ENCODE measurements around the gene EXOC4. TPM values are rescaled to one million over a fixed set of nuclear protein-coding genes. Genes with fewer than 3 reads are reported as not detected.

Gene EXOC4
- total and polyA plus RNA-seq, 2 of the 8 experiments (the other 6 are each of a cell fraction or from before 2014, with no cell fraction given), result 27.0 to 67.3 TPM

DNA sequence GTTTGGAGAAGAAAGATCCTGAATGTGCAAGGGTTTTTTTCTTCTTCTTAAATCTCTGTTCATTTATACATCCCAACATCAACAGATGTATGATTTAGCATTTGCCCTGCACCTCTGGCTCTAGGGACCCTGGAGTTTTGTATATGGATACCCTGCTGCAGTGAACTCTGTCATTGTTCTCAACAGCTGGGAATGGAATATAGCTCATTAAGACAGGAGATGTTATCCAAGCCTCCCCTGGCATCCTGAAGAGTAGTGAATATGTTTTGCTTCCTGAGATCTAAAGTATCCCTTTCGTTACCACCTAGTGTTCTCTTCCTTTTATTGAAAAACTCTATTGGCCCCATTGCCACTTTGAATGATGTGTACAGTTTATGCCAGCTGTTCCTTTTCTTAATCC lies 275.9 kb downstream of the EXOC4 start:
- Histone ChIP-seq H3K27ac (ENCODE audit: low read depth, low read length) (no peak overlapping the region), H2BK20ac (ENCODE audit: low read length) (no peak overlapping the region), H2AFZ (ENCODE audit: low read length) (no peak overlapping the region), H3K4ac (replicated peaks; ENCODE audit: insufficient read length, low read depth, low read length) (no peak overlapping the region), H3K79me2 (ENCODE audit: control insufficient read depth in 1 of 2, insufficient read depth in 2 of 2, low read length in 2 of 2) (no peaks in the 10 kb centered on the region), H4K8ac (ENCODE audit: extremely low read depth, insufficient read depth, low read length) (no peak overlapping the region), H3K4me3 (ENCODE audit: extremely low read depth in 1 of 4, insufficient read depth in 2 of 4, low read depth in 3 of 4, low read length in 4 of 4) (no peak overlapping the region), H3K23ac (ENCODE audit: insufficient read length) (no peak overlapping the region), H3K9ac (replicated peaks in 1 of 4; ENCODE audit: extremely low read depth in 1 of 4, low read depth in 3 of 4, low read length in 3 of 4) (no peak overlapping the region), H2BK5ac (ENCODE audit: low read depth, low read length) (no peak overlapping the region), H3K18ac (ENCODE audit: extremely low read depth, low read length) (no peak overlapping the region), H3K56ac (replicated peaks; ENCODE audit: insufficient read length, low read depth, low read length) (no peak overlapping the region), H2AK5ac (ENCODE audit: low read depth, low read length) (no peak overlapping the region), H4K5ac (ENCODE audit: insufficient read length, low read depth, low read length) (no peak overlapping the region), H3K9me3 (ENCODE audit: insufficient read depth in 2 of 2, low read depth in 1 of 2, low read length in 1 of 2) (no peaks in the 10 kb centered on the region), H3K79me1 (ENCODE audit: low read depth, low read length) (no peaks in the 10 kb centered on the region), H3K36me3 (ENCODE audit: control insufficient read depth in 2 of 4, insufficient read depth in 4 of 4, low read length in 3 of 4) (no peaks in the 10 kb centered on the region), H2BK120ac (replicated peaks; ENCODE audit: low read depth, low read length) (no peak overlapping the region), H3K4me1 (replicated peaks in 1 of 4; ENCODE audit: control insufficient read depth in 3 of 4, insufficient read depth in 4 of 4, low read length in 3 of 4) (peaks cover 0 to 4% (median 0%) of the 10 kb centered on the region in 4 experiments; a peak in 3 of 7 replicates), H4K91ac (replicated peaks; ENCODE audit: insufficient read length, low read length) (no peak overlapping the region), H2BK15ac (ENCODE audit: low read length) (no peak overlapping the region), H3K14ac (ENCODE audit: insufficient read length) (no peak overlapping the region), H3K27me3 (replicated peaks in 1 of 4; ENCODE audit: control insufficient read depth in 3 of 4, extremely low read depth in 1 of 4, insufficient read depth in 3 of 4, low read length in 3 of 4) (no peaks in the 10 kb centered on the region), H2BK12ac (ENCODE audit: low read depth, low read length) (no peak overlapping the region), H3K23me2 (ENCODE audit: low read depth, low read length) (no peaks in the 10 kb centered on the region), H4K20me1 (replicated peaks in 1 of 2; ENCODE audit: control insufficient read depth in 1 of 2, insufficient read depth in 2 of 2, low read length in 2 of 2) (no peaks in the 10 kb centered on the region), H3K4me2 (ENCODE audit: insufficient read depth in 1 of 2, low read depth in 2 of 2, low read length in 2 of 2) (no peak overlapping the region)
- ChIA-PET CTCF (ENCODE audit: partially characterized antibody) (interaction anchor here (1.1 kb wide), 1 partner anchor 36 kb away, joined by 4 read pairs; no protein-coding TSS in a partner anchor), POLR2A (ENCODE audit: partially characterized antibody) (no interaction called here)
- WGBS, 2 experiments (ENCODE audit: extremely low coverage in 1 of 2, insufficient coverage in 1 of 2, insufficient read length in 1 of 2, insufficient replicate concordance in 2 of 2, low coverage in 1 of 2, low lambda C conversion rate in 2 of 2, missing lambda C conversion rate in 1 of 2), result 82% methylated on average over 1 of the region's 1 CpG; no CpG with 5 or more reads in 1 of the 2 experiments
- DNase-seq (ENCODE audit: low read depth in 1 of 2, low spot score in 2 of 2) (no peak), FAIRE-seq (no peak)
- TF ChIP-seq CREB1 (IDR thresholded peaks at IDR 0.05) (no peak), EGR1 (IDR thresholded peaks at IDR 0.05; ENCODE audit: borderline replicate concordance, low read depth, low read length) (no peak), KDM5A (IDR thresholded peaks at IDR 0.05; ENCODE audit: low read length) (no peak), BRCA1 (IDR thresholded peaks at IDR 0.05; ENCODE audit: low read depth, low read length) (no peak), KDM4A (IDR thresholded peaks at IDR 0.05; ENCODE audit: low read depth, low read length, severe bottlenecking) (no peak), TAF7 (optimal IDR thresholded peaks at IDR 0.05; ENCODE audit: borderline replicate concordance, low read depth, low read length) (no peak), NRF1 (IDR thresholded peaks at IDR 0.05; ENCODE audit: low read depth, low read length) (no peak), POLR2AphosphoS5 (IDR thresholded peaks at IDR 0.05; ENCODE audit: low read depth, low read length) (no peak), RFX5 (IDR thresholded peaks at IDR 0.05; ENCODE audit: borderline replicate concordance, low read depth, low read length) (no peak), ZNF274 (IDR thresholded peaks at IDR 0.05; ENCODE audit: borderline replicate concordance, extremely low read depth, low read length) (no peak), GABPA (IDR thresholded peaks at IDR 0.05; ENCODE audit: borderline replicate concordance, insufficient read depth, low read length) (no peak), CBX8 (IDR thresholded peaks at IDR 0.05; ENCODE audit: borderline replicate concordance, low read depth, low read length) (no peak), POLR2A (IDR thresholded peaks at IDR 0.05; ENCODE audit: control extremely low read depth in 1 of 2, low read depth in 2 of 2, low read length in 2 of 2) (no peak)
- TF ChIP-seq, protein P1, sequence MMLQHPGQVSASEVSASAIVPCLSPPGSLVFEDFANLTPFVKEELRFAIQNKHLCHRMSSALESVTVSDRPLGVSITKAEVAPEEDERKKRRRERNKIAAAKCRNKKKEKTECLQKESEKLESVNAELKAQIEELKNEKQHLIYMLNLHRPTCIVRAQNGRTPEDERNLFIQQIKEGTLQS (IDR thresholded peaks at IDR 0.05; ENCODE audit: insufficient read depth, low read depth, low read length), result no peak
- TF ChIP-seq, protein P2, sequence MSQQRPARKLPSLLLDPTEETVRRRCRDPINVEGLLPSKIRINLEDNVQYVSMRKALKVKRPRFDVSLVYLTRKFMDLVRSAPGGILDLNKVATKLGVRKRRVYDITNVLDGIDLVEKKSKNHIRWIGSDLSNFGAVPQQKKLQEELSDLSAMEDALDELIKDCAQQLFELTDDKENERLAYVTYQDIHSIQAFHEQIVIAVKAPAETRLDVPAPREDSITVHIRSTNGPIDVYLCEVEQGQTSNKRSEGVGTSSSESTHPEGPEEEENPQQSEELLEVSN (IDR thresholded peaks at IDR 0.05), result no peak
